Measurements from ENCODE around the gene DROSHA. TPM values are rescaled to one million over a fixed set of nuclear protein-coding genes. Genes with fewer than 3 reads are reported as not detected.

DROSHA gene
- total RNA-seq, 1 donor from 2014 or later: 59.3 TPM

DNA sequence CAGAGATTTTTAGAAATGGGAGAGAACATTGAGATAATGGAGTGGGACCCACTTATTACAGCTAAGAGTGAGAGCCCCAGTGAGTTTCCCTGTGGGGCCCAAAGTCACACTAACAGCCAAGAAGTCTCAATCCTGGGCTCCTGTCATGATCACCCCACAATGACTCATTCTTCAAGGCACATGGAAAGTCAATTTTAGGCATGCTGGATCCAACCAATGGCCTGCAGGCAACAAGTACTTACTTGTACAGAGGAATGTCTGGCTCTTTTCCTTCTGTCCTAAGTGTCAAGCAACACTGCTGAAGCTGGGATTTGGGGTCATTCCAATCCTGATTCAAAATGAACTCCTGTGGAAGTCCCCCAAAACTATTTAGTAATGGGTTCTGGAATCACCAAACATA lies 123.1 kb downstream of the DROSHA start:
- peaks cover 16% of the 10 kb centered on the region for H3K36me3 Mint-ChIP-seq (ENCODE audit: low read depth)
- peaks cover 36% of the 10 kb centered on the region for H3K4me1 Mint-ChIP-seq (ENCODE audit: low read depth)
- H3K9me3 Mint-ChIP-seq (ENCODE audit: low read depth): no peaks in the 10 kb centered on the region
- H3K4me3 Mint-ChIP-seq (ENCODE audit: unreplicated experiment): no peak overlapping the region
- TF ChIP-seq, protein P1, sequence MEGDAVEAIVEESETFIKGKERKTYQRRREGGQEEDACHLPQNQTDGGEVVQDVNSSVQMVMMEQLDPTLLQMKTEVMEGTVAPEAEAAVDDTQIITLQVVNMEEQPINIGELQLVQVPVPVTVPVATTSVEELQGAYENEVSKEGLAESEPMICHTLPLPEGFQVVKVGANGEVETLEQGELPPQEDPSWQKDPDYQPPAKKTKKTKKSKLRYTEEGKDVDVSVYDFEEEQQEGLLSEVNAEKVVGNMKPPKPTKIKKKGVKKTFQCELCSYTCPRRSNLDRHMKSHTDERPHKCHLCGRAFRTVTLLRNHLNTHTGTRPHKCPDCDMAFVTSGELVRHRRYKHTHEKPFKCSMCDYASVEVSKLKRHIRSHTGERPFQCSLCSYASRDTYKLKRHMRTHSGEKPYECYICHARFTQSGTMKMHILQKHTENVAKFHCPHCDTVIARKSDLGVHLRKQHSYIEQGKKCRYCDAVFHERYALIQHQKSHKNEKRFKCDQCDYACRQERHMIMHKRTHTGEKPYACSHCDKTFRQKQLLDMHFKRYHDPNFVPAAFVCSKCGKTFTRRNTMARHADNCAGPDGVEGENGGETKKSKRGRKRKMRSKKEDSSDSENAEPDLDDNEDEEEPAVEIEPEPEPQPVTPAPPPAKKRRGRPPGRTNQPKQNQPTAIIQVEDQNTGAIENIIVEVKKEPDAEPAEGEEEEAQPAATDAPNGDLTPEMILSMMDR (IDR thresholded peaks at IDR 0.05): no peak
- H3K27ac Mint-ChIP-seq (ENCODE audit: unreplicated experiment): peak overlapping the region; percentile 20
- DNase-seq (ENCODE audit: low spot score): no peak
- H3K27me3 Mint-ChIP-seq (ENCODE audit: low read depth): no peaks in the 10 kb centered on the region

DNA sequence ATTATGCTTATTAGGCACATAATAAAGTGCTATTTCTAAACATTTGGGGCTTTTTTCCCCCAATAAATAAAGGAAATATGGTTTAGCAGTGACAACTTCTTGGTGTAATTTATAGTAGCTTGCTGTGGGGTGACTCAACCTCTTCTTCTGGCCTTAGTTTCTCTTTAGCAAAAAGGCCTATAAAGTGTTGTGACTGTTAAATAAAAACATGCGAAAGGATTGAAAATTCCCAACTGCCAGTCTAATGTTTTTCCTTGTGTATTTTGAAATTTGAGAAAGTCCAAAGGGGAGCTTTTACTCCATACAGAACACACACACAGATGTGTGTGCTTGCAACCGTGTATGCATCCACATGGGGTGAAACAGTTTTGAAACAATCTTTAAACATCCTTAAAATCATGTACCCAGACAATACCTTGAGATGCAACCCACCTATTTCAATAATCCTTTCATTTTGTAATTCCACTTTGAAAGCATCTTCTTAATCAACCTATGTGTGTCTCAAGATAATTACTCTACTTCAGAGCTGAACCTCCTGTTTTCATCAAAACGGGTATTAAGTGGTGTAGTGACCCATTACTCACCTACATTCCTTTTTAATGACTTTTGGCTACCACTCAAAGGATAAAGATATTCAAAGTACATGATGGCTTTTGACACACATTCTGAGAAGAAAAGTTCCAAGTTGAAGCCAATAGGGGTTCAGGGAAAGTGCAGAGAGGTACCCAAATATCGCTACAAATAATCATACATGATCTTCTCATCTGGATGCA lies 123.8 kb downstream of the DROSHA start:
- Mint-ChIP-seq H3K4me3 (ENCODE audit: unreplicated experiment) (no peak overlapping the region), H3K4me1 (ENCODE audit: low read depth) (peaks cover 34% of the 10 kb centered on the region), H3K27me3 (ENCODE audit: low read depth) (no peaks in the 10 kb centered on the region), H3K27ac (ENCODE audit: unreplicated experiment) (peak overlapping the region; percentile 20), H3K36me3 (ENCODE audit: low read depth) (peaks cover 18% of the 10 kb centered on the region), H3K9me3 (ENCODE audit: low read depth) (no peaks in the 10 kb centered on the region)
- no peak for DNase-seq (ENCODE audit: low spot score)
- TF ChIP-seq, protein P1 (IDR thresholded peaks at IDR 0.05): no peak

DNA sequence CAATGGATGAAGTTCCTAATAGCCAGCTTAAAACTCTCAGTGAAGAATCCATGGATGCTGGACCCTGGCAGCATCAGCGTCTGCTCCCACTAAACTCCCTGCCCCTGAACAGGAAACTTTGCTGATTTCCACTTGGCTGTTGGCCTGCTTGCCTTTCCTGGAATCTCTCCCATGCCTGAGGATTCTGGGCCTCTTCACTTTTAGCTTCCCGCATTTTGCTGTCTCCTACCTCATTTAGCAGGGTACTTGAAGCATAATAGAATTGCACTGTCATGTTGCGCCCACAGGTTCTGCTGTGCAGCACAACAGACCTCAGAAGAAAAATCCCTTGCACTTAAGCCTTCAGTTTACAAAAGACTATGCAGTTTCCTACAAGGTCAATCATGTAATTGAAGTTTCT lies 127.6 kb downstream of the DROSHA start:
- H3K4me1 Mint-ChIP-seq (ENCODE audit: low read depth): peaks cover 16% of the 10 kb centered on the region
- no peak overlapping the region for H3K27ac Mint-ChIP-seq (ENCODE audit: unreplicated experiment)
- DNase-seq (ENCODE audit: low spot score): no peak
- H3K4me3 Mint-ChIP-seq (ENCODE audit: unreplicated experiment): no peak overlapping the region
- H3K36me3 Mint-ChIP-seq (ENCODE audit: low read depth): peaks cover 23% of the 10 kb centered on the region
- TF ChIP-seq, protein P1 (IDR thresholded peaks at IDR 0.05): no peak
- no peaks in the 10 kb centered on the region for H3K9me3 Mint-ChIP-seq (ENCODE audit: low read depth)
- H3K27me3 Mint-ChIP-seq (ENCODE audit: low read depth): no peaks in the 10 kb centered on the region

DNA sequence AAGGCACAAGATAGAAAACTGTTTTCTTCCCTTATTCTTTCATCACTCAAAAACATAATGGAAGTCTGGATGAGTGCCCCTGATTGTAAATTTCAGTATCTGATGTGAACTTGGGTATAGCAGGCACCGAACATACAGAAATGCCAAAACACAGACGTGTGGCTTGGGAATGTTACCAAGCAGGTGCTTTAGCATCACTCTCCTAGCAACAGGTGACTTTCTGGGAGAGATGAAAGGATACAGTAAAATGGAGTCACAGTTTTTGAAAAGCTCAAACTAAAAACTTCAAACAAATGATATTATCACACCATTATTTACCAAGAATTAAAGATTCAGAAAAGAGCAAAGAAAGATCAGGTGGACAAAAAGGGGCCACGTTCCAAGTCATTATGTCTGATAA lies 130.2 kb downstream of the DROSHA start:
- Mint-ChIP-seq H3K36me3 (ENCODE audit: low read depth) (peaks cover 22% of the 10 kb centered on the region), H3K4me3 (ENCODE audit: unreplicated experiment) (no peak overlapping the region), H3K27ac (ENCODE audit: unreplicated experiment) (no peak overlapping the region), H3K4me1 (ENCODE audit: low read depth) (no peaks in the 10 kb centered on the region), H3K9me3 (ENCODE audit: low read depth) (no peaks in the 10 kb centered on the region), H3K27me3 (ENCODE audit: low read depth) (no peaks in the 10 kb centered on the region)
- TF ChIP-seq, protein P1 (IDR thresholded peaks at IDR 0.05): no peak
- DNase-seq (ENCODE audit: low spot score): no peak

DNA sequence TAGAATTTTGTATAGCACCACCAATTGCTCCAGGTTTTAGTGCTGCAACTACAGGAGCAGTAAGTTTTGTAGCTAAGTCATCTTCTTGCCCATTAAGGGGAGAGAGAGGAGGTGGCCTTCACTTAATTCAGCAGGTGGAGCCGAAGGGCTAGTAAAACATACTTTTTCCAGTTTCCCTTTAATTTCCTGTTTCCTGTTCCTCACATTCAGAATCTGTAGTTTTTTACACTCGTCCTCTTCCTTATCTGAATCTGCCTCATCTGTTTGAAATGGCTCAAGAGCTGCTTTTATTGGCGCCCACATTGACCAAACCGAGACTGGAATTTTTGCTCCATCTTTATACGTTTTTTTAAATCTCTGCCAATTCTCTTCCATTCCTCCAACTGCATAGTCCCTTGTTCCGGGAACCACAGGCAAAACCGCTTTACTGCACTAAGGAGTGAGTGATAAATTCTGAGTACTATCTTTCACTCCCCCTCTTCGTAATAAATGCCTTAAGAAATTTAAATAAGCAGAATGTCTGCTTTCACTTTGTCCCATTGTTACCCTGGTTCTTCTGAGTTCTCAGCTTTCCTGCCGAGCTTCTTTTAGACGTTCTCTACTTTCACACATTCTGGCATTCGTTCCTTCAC lies 133.9 kb downstream of the DROSHA start:
- no peaks in the 10 kb centered on the region for H3K27me3 Mint-ChIP-seq (ENCODE audit: low read depth)
- TF ChIP-seq, protein P1 (IDR thresholded peaks at IDR 0.05): peak; percentile 8

More for the DNA sequence above, 133.9 kb downstream of the DROSHA start:
- Mint-ChIP-seq H3K4me1 (ENCODE audit: low read depth) (no peaks in the 10 kb centered on the region), H3K4me3 (ENCODE audit: unreplicated experiment) (no peak overlapping the region), H3K36me3 (ENCODE audit: low read depth) (peaks cover 15% of the 10 kb centered on the region), H3K9me3 (ENCODE audit: low read depth) (no peaks in the 10 kb centered on the region), H3K27ac (ENCODE audit: unreplicated experiment) (peak overlapping the region; percentile 29)
- no peak for DNase-seq (ENCODE audit: low spot score)

All from chondrocyte (in vitro differentiated cells).